ENCODE data around the gene TCP11L2. TPM values are rescaled to one million over a fixed set of nuclear protein-coding genes. Genes with fewer than 3 reads are reported as not detected.

The TCP11L2 gene
- total RNA-seq, 1 donor from 2014 or later, result 7.8 TPM

GRCh38 chr12:106329231-106329982 lies 26.9 kb downstream of the TCP11L2 start:
- DNase-seq (ENCODE audit: low spot score), result no peak
- Histone ChIP-seq H3K27ac (no peak overlapping the region), H3K9me3 (ENCODE audit: low read depth) (no peaks in the 10 kb centered on the region), H3K4me1 (no peaks in the 10 kb centered on the region), H3K4me2 (no peak overlapping the region), H3K79me2 (ENCODE audit: low read depth) (no peaks in the 10 kb centered on the region), H3K36me3 (no peaks in the 10 kb centered on the region), H4K20me1 (ENCODE audit: low read depth) (no peaks in the 10 kb centered on the region), H3K9ac (no peak overlapping the region), H3K4me3 (no peak overlapping the region), H3K27me3 (no peaks in the 10 kb centered on the region), H3F3A (ENCODE audit: low read depth) (no peaks in the 10 kb centered on the region), H2AFZ (replicated peaks) (no peak overlapping the region)
- Mint-ChIP-seq H3K27ac (no peak overlapping the region), H3K9me3 (no peaks in the 10 kb centered on the region), H3K4me1 (peaks cover 16% of the 10 kb centered on the region), H3K4me3 (no peak overlapping the region), H3K36me3 (peaks cover 1% of the 10 kb centered on the region), H3K27me3 (ENCODE audit: insufficient read depth, low read depth) (no peaks in the 10 kb centered on the region)
- TF ChIP-seq CTCF (IDR thresholded peaks at IDR 0.05), result no peak

- Mint-ChIP-seq H3K36me3 (no peaks in the 10 kb centered on the region), H3K4me1 (peaks cover 16% of the 10 kb centered on the region), H3K4me3 (no peak overlapping the region), H3K9me3 (no peaks in the 10 kb centered on the region), H3K27me3 (ENCODE audit: insufficient read depth, low read depth) (no peaks in the 10 kb centered on the region), H3K27ac (no peak overlapping the region)
- Histone ChIP-seq H3K36me3 (no peaks in the 10 kb centered on the region), H2AFZ (replicated peaks) (no peak overlapping the region), H3K9me3 (ENCODE audit: low read depth) (no peaks in the 10 kb centered on the region), H3K4me2 (no peak overlapping the region), H3K9ac (no peak overlapping the region), H3K27ac (no peak overlapping the region), H3F3A (ENCODE audit: low read depth) (no peaks in the 10 kb centered on the region), H4K20me1 (ENCODE audit: low read depth) (no peaks in the 10 kb centered on the region), H3K27me3 (no peaks in the 10 kb centered on the region), H3K79me2 (ENCODE audit: low read depth) (no peaks in the 10 kb centered on the region), H3K4me3 (no peak overlapping the region), H3K4me1 (no peaks in the 10 kb centered on the region)
- DNase-seq (ENCODE audit: low spot score), result no peak
- TF ChIP-seq EZH2phosphoT487 (IDR thresholded peaks at IDR 0.05), result no peak
- no peak for TF ChIP-seq CTCF (IDR thresholded peaks at IDR 0.05)
- TF ChIP-seq EZH2 (IDR thresholded peaks at IDR 0.05), result no peak
Observed at GRCh38 chr12:106331599-106331998, 29.1 kb downstream of the TCP11L2 start.

- Histone ChIP-seq H3K9ac (no peak overlapping the region), H4K20me1 (ENCODE audit: low read depth) (no peaks in the 10 kb centered on the region), H3K36me3 (no peaks in the 10 kb centered on the region), H3K4me3 (no peak overlapping the region), H3K79me2 (ENCODE audit: low read depth) (no peaks in the 10 kb centered on the region), H3K27ac (no peak overlapping the region), H2AFZ (replicated peaks) (no peak overlapping the region), H3K9me3 (ENCODE audit: low read depth) (no peaks in the 10 kb centered on the region), H3K27me3 (no peaks in the 10 kb centered on the region), H3K4me2 (no peak overlapping the region), H3F3A (ENCODE audit: low read depth) (no peaks in the 10 kb centered on the region), H3K4me1 (no peaks in the 10 kb centered on the region)
- Mint-ChIP-seq H3K9me3 (no peaks in the 10 kb centered on the region), H3K4me3 (no peak overlapping the region), H3K27ac (no peak overlapping the region), H3K27me3 (ENCODE audit: insufficient read depth, low read depth) (no peaks in the 10 kb centered on the region), H3K36me3 (no peaks in the 10 kb centered on the region), H3K4me1 (peaks cover 16% of the 10 kb centered on the region)
- TF ChIP-seq CTCF (IDR thresholded peaks at IDR 0.05), result no peak
- no peak for TF ChIP-seq EZH2 (IDR thresholded peaks at IDR 0.05)
- no peak for TF ChIP-seq EZH2phosphoT487 (IDR thresholded peaks at IDR 0.05)
- DNase-seq (ENCODE audit: low spot score), result no peak
Observed at GRCh38 chr12:106332536-106332935, 30.0 kb downstream of the TCP11L2 start.

Data from neural progenitor cell (in vitro differentiated cells).